HepG2 (cell line): Measurements from ENCODE around the gene PLAA. TPM values are rescaled to one million over a fixed set of nuclear protein-coding genes. Genes with fewer than 3 reads are reported as not detected.

Source experiments
- CENPX ChIP-seq: sonication (generic); formaldehyde crosslinking; IDR thresholded peaks from 2 replicates; pipeline ENCODE4 v1.9.0; 2021; ENCODE audit warnings: mild to moderate bottlenecking, missing genetic modification reagents, moderate library complexity
- EED ChIP-seq: sonication (generic); formaldehyde crosslinking; IDR thresholded peaks from 2 replicates; pipeline ENCODE4 v1.5.0; 2020; ENCODE audit warnings: mild to moderate bottlenecking, missing genetic modification reagents
- KDM1A ChIP-seq: IDR thresholded peaks from 2 replicates; pipeline ENCODE4 v1.6.1; 2016; ENCODE audit warnings: missing compliant biosample characterization
- LRRFIP1 ChIP-seq: sonication (generic); formaldehyde crosslinking; conservative IDR thresholded peaks from 2 replicates; pipeline ENCODE4 v1.4.0; 2020; ENCODE audit warnings: missing genetic modification reagents
- MED1 ChIP-seq: sonication (generic); formaldehyde crosslinking; IDR thresholded peaks from 2 replicates; pipeline ENCODE4 v1.4.0; 2020; ENCODE audit warnings: missing genetic modification reagents
- NFKBIZ ChIP-seq: IDR thresholded peaks from 2 replicates; pipeline ENCODE4 v1.6.1; 2018; ENCODE audit warnings: missing genetic modification reagents, missing compliant biosample characterization
- NPAS2 ChIP-seq: sonication (generic); formaldehyde crosslinking; IDR thresholded peaks from 2 replicates; pipeline ENCODE4 v1.8.0; 2022; ENCODE audit warnings: mild to moderate bottlenecking, missing genetic modification reagents, borderline replicate concordance
- RARA ChIP-seq: IDR thresholded peaks from 2 replicates; pipeline ENCODE4 v1.6.1; 2016; ENCODE audit warnings: missing genetic modification reagents, missing compliant biosample characterization
- REPIN1 ChIP-seq: sonication (generic); formaldehyde crosslinking; IDR thresholded peaks from 2 replicates; pipeline ENCODE4 v1.8.0; 2022; ENCODE audit warnings: missing genetic modification reagents, low read depth, mild to moderate bottlenecking, borderline replicate concordance
- SRY ChIP-seq: sonication (generic); formaldehyde crosslinking; IDR thresholded peaks from 2 replicates; pipeline ENCODE4 v1.8.0; 2022; ENCODE audit warnings: mild to moderate bottlenecking, missing genetic modification reagents
- STAT5B ChIP-seq: sonication (generic); formaldehyde crosslinking; IDR thresholded peaks from 2 replicates; pipeline ENCODE4 v1.4.0; 2020; ENCODE audit warnings: missing genetic modification reagents
- ZBTB38 ChIP-seq: sonication (generic); formaldehyde crosslinking; IDR thresholded peaks from 2 replicates; pipeline ENCODE4 v1.5.1; 2020; ENCODE audit warnings: mild to moderate bottlenecking, missing genetic modification reagents
- ZBTB7A ChIP-seq: sonication (generic); formaldehyde crosslinking; IDR thresholded peaks from 2 replicates; pipeline ENCODE4 v1.8.0; 2022; ENCODE audit warnings: mild to moderate bottlenecking, missing genetic modification reagents
- ZNF3 ChIP-seq: IDR thresholded peaks from 2 replicates; pipeline ENCODE4 v1.7.0; 2017; ENCODE audit warnings: inconsistent platforms
- ZNF550 ChIP-seq: sonication (generic); formaldehyde crosslinking; IDR thresholded peaks from 2 replicates; pipeline ENCODE4 v1.4.0; 2020; ENCODE audit warnings: mild to moderate bottlenecking, missing genetic modification reagents, borderline replicate concordance
- ZNF850 ChIP-seq: sonication (generic); formaldehyde crosslinking; conservative IDR thresholded peaks from 2 replicates; pipeline ENCODE4 v1.9.0; 2021; ENCODE audit warnings: mild to moderate bottlenecking, missing genetic modification reagents
- polyA plus RNA-seq, 8 experiments: library from polyadenylated mRNA; depleted of rRNA in 3 of 8; stranded (reverse) in 7 of 8; unstranded in 1 of 8; fragments of >200 nt; fragmentation: Illumina TruSeq in 4 of 8; extraction: Trizol in 4 of 8; gene quantifications; 2 replicates each; pipeline versions ENCODE4 v1.2.1 to v1.2.3, GENCODE V29; 2011 to 2016; ENCODE audit warnings: low read depth in 4 of 8, missing spikeins in 1 of 8, mixed read lengths in 1 of 8; ENCODE audit not compliant: insufficient read depth in 1 of 8
- total RNA-seq, 5 experiments: library from RNA; depleted of rRNA; stranded (reverse); fragments of >200 nt; fragmentation: Illumina TruSeq; extraction: Trizol; gene quantifications; 2 replicates each; pipeline ENCODE4 v1.2.3, GENCODE V29; 2016; ENCODE audit warnings: low read depth in 1 of 5
- TF ChIP-seq, protein P1 (sequence below): sonication (generic); formaldehyde crosslinking; IDR thresholded peaks from 2 replicates; pipeline ENCODE4 v1.4.0; 2020; ENCODE audit warnings: mild to moderate bottlenecking, missing genetic modification reagents
- TF ChIP-seq, protein P2 (sequence below): sonication (generic); formaldehyde crosslinking; IDR thresholded peaks from 2 replicates; pipeline ENCODE4 v1.4.0; 2020; ENCODE audit warnings: mild to moderate bottlenecking, missing genetic modification reagents
- TF ChIP-seq, protein P3 (sequence below): IDR thresholded peaks from 2 replicates; pipeline ENCODE4 v1.6.1; 2016
- TF ChIP-seq, protein P4 (sequence below): sonication (generic); formaldehyde crosslinking; IDR thresholded peaks from 2 replicates; pipeline ENCODE4 v1.4.0; 2020; ENCODE audit warnings: low read depth, missing genetic modification reagents

Gene PLAA
- total and polyA plus RNA-seq, 2 of the 13 experiments (the other 11 are each of a cell fraction or from before 2014, with no cell fraction given), result 5.8 to 22.9 TPM

- no peak; the same call in 1 of the 2 replicates for TF ChIP-seq SRY (CRISPR knock-in tag)
- no peak for TF ChIP-seq ZNF850
- TF ChIP-seq, protein P1, sequence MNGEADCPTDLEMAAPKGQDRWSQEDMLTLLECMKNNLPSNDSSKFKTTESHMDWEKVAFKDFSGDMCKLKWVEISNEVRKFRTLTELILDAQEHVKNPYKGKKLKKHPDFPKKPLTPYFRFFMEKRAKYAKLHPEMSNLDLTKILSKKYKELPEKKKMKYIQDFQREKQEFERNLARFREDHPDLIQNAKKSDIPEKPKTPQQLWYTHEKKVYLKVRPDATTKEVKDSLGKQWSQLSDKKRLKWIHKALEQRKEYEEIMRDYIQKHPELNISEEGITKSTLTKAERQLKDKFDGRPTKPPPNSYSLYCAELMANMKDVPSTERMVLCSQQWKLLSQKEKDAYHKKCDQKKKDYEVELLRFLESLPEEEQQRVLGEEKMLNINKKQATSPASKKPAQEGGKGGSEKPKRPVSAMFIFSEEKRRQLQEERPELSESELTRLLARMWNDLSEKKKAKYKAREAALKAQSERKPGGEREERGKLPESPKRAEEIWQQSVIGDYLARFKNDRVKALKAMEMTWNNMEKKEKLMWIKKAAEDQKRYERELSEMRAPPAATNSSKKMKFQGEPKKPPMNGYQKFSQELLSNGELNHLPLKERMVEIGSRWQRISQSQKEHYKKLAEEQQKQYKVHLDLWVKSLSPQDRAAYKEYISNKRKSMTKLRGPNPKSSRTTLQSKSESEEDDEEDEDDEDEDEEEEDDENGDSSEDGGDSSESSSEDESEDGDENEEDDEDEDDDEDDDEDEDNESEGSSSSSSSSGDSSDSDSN (CRISPR knock-in tag), result peak; percentile 72
- 0 out of 2 replicates have a peak, but pooled peaks have one; percentile 39 for TF ChIP-seq MED1 (CRISPR knock-in tag)
- TF ChIP-seq EED (CRISPR knock-in tag), result no peak
- TF ChIP-seq, protein P2, sequence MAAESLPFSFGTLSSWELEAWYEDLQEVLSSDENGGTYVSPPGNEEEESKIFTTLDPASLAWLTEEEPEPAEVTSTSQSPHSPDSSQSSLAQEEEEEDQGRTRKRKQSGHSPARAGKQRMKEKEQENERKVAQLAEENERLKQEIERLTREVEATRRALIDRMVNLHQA (CRISPR knock-in tag), result no peak
- no peak for TF ChIP-seq ZNF3 (CRISPR knock-in tag)
- no peak for TF ChIP-seq LRRFIP1
- no peak for TF ChIP-seq CENPX (CRISPR knock-in tag)
- TF ChIP-seq NPAS2, result no peak
- TF ChIP-seq STAT5B (CRISPR knock-in tag), result no peak
- TF ChIP-seq, protein P3, sequence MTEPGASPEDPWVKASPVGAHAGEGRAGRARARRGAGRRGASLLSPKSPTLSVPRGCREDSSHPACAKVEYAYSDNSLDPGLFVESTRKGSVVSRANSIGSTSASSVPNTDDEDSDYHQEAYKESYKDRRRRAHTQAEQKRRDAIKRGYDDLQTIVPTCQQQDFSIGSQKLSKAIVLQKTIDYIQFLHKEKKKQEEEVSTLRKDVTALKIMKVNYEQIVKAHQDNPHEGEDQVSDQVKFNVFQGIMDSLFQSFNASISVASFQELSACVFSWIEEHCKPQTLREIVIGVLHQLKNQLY (CRISPR knock-in tag), result no peak
- TF ChIP-seq KDM1A (CRISPR knock-in tag), result 0 out of 2 replicates have a peak, but pooled peaks have one; percentile 6
- peak; percentile 56; the same call in 1 of the 2 replicates for TF ChIP-seq ZBTB7A (CRISPR knock-in tag)
- TF ChIP-seq NFKBIZ (CRISPR knock-in tag), result no peak
- no peak for TF ChIP-seq REPIN1
- TF ChIP-seq ZBTB38, result peak; percentile 22; the same call in 1 of the 2 replicates
- no peak for TF ChIP-seq ZNF550 (CRISPR knock-in tag)
- 0 out of 2 replicates have a peak, but pooled peaks have one; percentile 8 for TF ChIP-seq RARA (CRISPR knock-in tag)
- TF ChIP-seq, protein P4, sequence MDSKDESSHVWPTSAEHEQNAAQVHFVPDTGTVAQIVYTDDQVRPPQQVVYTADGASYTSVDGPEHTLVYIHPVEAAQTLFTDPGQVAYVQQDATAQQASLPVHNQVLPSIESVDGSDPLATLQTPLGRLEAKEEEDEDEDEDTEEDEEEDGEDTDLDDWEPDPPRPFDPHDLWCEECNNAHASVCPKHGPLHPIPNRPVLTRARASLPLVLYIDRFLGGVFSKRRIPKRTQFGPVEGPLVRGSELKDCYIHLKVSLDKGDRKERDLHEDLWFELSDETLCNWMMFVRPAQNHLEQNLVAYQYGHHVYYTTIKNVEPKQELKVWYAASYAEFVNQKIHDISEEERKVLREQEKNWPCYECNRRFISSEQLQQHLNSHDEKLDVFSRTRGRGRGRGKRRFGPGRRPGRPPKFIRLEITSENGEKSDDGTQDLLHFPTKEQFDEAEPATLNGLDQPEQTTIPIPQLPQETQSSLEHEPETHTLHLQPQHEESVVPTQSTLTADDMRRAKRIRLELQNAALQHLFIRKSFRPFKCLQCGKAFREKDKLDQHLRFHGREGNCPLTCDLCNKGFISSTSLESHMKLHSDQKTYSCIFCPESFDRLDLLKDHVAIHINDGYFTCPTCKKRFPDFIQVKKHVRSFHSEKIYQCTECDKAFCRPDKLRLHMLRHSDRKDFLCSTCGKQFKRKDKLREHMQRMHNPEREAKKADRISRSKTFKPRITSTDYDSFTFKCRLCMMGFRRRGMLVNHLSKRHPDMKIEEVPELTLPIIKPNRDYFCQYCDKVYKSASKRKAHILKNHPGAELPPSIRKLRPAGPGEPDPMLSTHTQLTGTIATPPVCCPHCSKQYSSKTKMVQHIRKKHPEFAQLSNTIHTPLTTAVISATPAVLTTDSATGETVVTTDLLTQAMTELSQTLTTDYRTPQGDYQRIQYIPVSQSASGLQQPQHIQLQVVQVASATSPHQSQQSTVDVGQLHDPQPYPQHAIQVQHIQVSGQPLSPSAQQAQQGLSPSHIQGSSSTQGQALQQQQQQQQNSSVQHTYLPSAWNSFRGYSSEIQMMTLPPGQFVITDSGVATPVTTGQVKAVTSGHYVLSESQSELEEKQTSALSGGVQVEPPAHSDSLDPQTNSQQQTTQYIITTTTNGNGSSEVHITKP, result peak; percentile 73
Observed at GRCh38 chr9:26955921-26956859, 9.1 kb upstream of the PLAA start, which contains the start of gene IFT74 (continued).
